SH-SY5Y (cell line): Measurements from ENCODE around the gene THAP8.

Experiments used
- GATA2 ChIP-seq: IDR thresholded peaks from 2 replicates; pipeline ENCODE4 v1.6.1; 2011; ENCODE audit warnings: mild to moderate bottlenecking, low read depth, low read length
- GATA3 ChIP-seq: IDR thresholded peaks from 2 replicates; pipeline ENCODE4 v1.6.1; 2011; ENCODE audit warnings: low read depth, mild to moderate bottlenecking, low read length, moderate library complexity

- TF ChIP-seq GATA2 = no peak
- no peak for TF ChIP-seq GATA3
Measured at GRCh38 chr19:35990771-35991730, 63.0 kb downstream of the THAP8 start.
